ENCODE measurements around the gene ANK3.
"Not testable (repeated sequence)": the region's sequence is repeated elsewhere in the genome, so short reads cannot be mapped to it uniquely, and the experiment has no call there.

ANK3 gene

GRCh38 chr10:60299961-60300883 is 89.5 kb downstream of the ANK3 start:
- no peak for DNase-seq

- DNase-seq = no peak
Observed at GRCh38 chr10:60299390-60299778, 90.3 kb downstream of the ANK3 start.

GRCh38 chr10:60298408-60299389 is 91.0 kb downstream of the ANK3 start:
- DNase-seq = no peak

- no peak for DNase-seq
Observed at GRCh38 chr10:60296073-60296472, 93.6 kb downstream of the ANK3 start.

GRCh38 chr10:60295028-60295937 is 94.4 kb downstream of the ANK3 start:
- DNase-seq = no peak

- no peak for DNase-seq
Observed at GRCh38 chr10:60293581-60294175, 96.0 kb downstream of the ANK3 start.

GRCh38 chr10:60292998-60293397 is 96.7 kb downstream of the ANK3 start:
- DNase-seq = no peak

GRCh38 chr10:60292536-60292935 is 97.1 kb downstream of the ANK3 start:
- not testable (repeated sequence) for DNase-seq

- DNase-seq = no peak
Observed at GRCh38 chr10:60291344-60291930, 98.2 kb downstream of the ANK3 start.

- DNase-seq = no peak
Observed at GRCh38 chr10:60290558-60290957, 99.1 kb downstream of the ANK3 start.

- DNase-seq = no peak
Observed at GRCh38 chr10:60289800-60290199, 99.9 kb downstream of the ANK3 start.

GRCh38 chr10:60288256-60288655 is 101.4 kb downstream of the ANK3 start:
- no peak for DNase-seq

- no peak for DNase-seq
Observed at GRCh38 chr10:60286559-60286958, 103.1 kb downstream of the ANK3 start.

GRCh38 chr10:60283397-60283796 is 106.3 kb downstream of the ANK3 start:
- DNase-seq = no peak

GRCh38 chr10:60282771-60283353 is 106.8 kb downstream of the ANK3 start:
- DNase-seq = no peak

GRCh38 chr10:60281792-60282353 is 107.8 kb downstream of the ANK3 start:
- no peak for DNase-seq

GRCh38 chr10:60281331-60281730 is 108.3 kb downstream of the ANK3 start:
- DNase-seq = no peak

- no peak for DNase-seq
Observed at GRCh38 chr10:60280475-60280874, 109.2 kb downstream of the ANK3 start.

GRCh38 chr10:60277656-60278055 is 112.0 kb downstream of the ANK3 start:
- no peak for DNase-seq

GRCh38 chr10:60276232-60276631 is 113.4 kb downstream of the ANK3 start:
- DNase-seq = no peak

Data from activated CD4-positive, alpha-beta T cell treated with anti-CD3 and anti-CD28 coated beads, Interleukin-10, Interleukin-2, amounts not matched to agents 100 ng/mL and 50 ng/mL, durations not matched to agents 16 hours and 8 hours (primary cell).